BJ (cell line): ENCODE measurements around the gene SEC14L2. TPM values are rescaled to one million over a fixed set of nuclear protein-coding genes. Genes with fewer than 3 reads are reported as not detected.

Source experiments
- CTCF ChIA-PET: fragments of 350-600 bp; formaldehyde crosslinking; extraction: SDS; loops from one replicate; lab custom pipeline; 2021; ENCODE audit warnings: antibody characterized with exemption, inconsistent platforms; lab: Yijun Ruan, JAX
- POLR2A ChIA-PET: fragments of 300-600 bp; sonication (Branson Sonifier 250); formaldehyde crosslinking; extraction: SDS; loops from one replicate; lab custom pipeline; 2021; ENCODE audit warnings: antibody characterized with exemption; lab: Charles Lee
- DNase-seq: peaks from one replicate; pipeline ENCODE4 v3.0.0-alpha.2; 2011; ENCODE audit warnings: low read depth
- H3K27me3 ChIP-seq: 2 replicates; pipeline ENCODE4 v1.6.0; 2011; ENCODE audit warnings: low read length; ENCODE audit not compliant: control insufficient read depth, insufficient read depth
- H3K36me3 ChIP-seq: 2 replicates; pipeline ENCODE4 v1.5.1; 2011; ENCODE audit warnings: low read length; ENCODE audit not compliant: control insufficient read depth, insufficient read depth
- H3K4me3 ChIP-seq: 2 replicates; pipeline ENCODE4 v1.5.1; 2011; ENCODE audit warnings: low read depth, mild to moderate bottlenecking, control low read depth, low read length
- polyA plus RNA-seq: library from polyadenylated mRNA; depleted of rRNA; stranded (reverse); fragments of >200 nt; gene quantifications from 2 replicates; pipeline ENCODE4 v1.2.3, GENCODE V29; 2011
- TF ChIP-seq, protein P1 (sequence below): IDR thresholded peaks from 2 replicates; pipeline ENCODE4 v1.5.1; 2011; ENCODE audit warnings: low read depth, mild to moderate bottlenecking, control low read depth, inconsistent platforms, low read length, moderate library complexity; ENCODE audit not compliant: insufficient read depth

Gene SEC14L2
- polyA plus RNA-seq, 1 experiment = 20.1 TPM

DNA sequence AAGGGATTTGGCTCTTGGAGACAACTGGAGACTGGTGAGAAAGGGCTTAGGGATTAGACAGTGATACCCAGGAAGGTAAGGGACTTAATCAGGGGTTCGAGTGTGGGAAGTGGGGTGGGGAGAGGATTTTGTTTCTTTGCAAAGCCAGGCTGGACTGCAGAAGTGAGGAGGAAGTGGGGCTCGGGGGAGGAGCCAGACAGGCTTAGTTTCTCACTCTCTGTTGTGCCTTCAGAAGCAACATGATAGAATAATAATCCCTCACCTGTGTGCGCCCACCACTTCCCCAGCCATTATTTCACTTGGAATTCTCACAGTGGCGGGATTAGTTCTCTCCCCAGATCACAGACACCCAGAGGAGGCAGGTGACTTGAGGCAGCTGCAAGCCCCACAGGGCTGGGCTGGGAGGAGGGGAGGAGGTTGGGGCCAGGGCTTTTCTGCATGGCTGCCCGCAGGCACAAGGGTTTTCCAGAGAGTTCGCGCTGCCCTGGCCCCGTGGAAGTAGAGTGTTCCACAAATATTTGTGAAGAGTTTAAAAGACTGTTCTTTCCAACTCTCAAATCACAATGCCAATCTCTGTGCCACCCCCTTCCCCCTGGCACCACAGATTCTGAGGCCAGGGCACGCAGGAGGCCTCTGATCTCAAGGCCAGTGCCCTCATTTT lies 4.0 kb upstream of the SEC14L2 start:
- ChIA-PET CTCF (interaction anchor here (0.6 to 19.7 kb wide), 11 partner anchors 31 to 137 kb away, joined by 3 to 204 read pairs (median 14); partner anchors contain the start of genes CASTOR1 and MTFP1), POLR2A (no interaction called here)
- TF ChIP-seq, protein P1, sequence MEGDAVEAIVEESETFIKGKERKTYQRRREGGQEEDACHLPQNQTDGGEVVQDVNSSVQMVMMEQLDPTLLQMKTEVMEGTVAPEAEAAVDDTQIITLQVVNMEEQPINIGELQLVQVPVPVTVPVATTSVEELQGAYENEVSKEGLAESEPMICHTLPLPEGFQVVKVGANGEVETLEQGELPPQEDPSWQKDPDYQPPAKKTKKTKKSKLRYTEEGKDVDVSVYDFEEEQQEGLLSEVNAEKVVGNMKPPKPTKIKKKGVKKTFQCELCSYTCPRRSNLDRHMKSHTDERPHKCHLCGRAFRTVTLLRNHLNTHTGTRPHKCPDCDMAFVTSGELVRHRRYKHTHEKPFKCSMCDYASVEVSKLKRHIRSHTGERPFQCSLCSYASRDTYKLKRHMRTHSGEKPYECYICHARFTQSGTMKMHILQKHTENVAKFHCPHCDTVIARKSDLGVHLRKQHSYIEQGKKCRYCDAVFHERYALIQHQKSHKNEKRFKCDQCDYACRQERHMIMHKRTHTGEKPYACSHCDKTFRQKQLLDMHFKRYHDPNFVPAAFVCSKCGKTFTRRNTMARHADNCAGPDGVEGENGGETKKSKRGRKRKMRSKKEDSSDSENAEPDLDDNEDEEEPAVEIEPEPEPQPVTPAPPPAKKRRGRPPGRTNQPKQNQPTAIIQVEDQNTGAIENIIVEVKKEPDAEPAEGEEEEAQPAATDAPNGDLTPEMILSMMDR = no peak
- Histone ChIP-seq H3K36me3 (no peaks in the 10 kb centered on the region), H3K27me3 (no peaks in the 10 kb centered on the region), H3K4me3 (no peak overlapping the region)
- DNase-seq = no peak

DNA sequence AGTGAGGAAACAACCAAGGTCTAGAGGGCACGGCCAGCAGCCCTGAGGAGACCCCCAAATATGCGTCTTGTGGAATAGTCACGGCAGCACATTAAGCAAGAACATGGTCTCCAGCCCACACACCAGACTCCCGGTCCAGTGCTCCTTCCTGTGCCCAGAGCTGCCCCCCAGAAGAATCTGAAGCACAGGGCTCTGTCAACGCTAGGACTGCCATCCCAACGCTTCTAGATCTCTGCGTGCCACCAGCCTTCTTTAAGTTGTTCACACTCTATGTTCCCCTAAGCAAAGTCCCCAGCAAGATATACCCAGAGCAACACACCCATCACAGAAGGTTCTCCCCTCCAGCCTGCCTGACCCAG lies 3.5 kb upstream of the SEC14L2 start:
- no peaks in the 10 kb centered on the region for H3K27me3 ChIP-seq
- H3K36me3 ChIP-seq = no peaks in the 10 kb centered on the region
- no peak for DNase-seq
- POLR2A ChIA-PET = no interaction called here
- TF ChIP-seq, protein P1 = no peak
- CTCF ChIA-PET = interaction anchor here (0.9 to 19.7 kb wide), 5 partner anchors 9 to 130 kb away, joined by 3 to 204 read pairs (median 6); partner anchors contain the start of genes CASTOR1 and MTFP1
- H3K4me3 ChIP-seq = no peak overlapping the region

DNA sequence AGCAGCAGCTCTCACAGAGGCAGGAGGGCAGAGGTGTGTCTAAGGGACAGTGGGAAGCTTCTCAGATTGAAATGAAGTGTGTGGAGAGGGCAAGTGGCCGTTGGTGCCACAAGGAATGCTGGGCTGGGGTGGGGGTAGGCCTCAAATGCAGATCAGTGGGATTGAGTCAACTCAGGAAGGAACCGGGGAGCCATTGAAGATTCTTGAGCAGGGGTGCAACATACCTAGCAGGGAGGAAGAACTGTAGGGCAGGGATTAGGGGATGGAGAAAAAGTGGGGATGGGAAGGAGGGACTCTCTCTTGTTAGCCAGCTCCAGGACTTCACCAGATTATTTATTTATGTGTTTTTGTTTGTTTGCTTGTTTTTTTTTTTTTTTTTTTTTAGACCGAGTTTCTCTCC lies 2.9 kb upstream of the SEC14L2 start:
- DNase-seq = no peak
- H3K4me3 ChIP-seq = no peak overlapping the region
- ChIA-PET CTCF (interaction anchor here (0.9 to 19.7 kb wide), 5 partner anchors 9 to 131 kb away, joined by 3 to 204 read pairs (median 5); partner anchors contain the start of genes CASTOR1 and MTFP1), POLR2A (no interaction called here)
- H3K36me3 ChIP-seq = no peaks in the 10 kb centered on the region
- TF ChIP-seq, protein P1 = no peak
- H3K27me3 ChIP-seq = no peaks in the 10 kb centered on the region

DNA sequence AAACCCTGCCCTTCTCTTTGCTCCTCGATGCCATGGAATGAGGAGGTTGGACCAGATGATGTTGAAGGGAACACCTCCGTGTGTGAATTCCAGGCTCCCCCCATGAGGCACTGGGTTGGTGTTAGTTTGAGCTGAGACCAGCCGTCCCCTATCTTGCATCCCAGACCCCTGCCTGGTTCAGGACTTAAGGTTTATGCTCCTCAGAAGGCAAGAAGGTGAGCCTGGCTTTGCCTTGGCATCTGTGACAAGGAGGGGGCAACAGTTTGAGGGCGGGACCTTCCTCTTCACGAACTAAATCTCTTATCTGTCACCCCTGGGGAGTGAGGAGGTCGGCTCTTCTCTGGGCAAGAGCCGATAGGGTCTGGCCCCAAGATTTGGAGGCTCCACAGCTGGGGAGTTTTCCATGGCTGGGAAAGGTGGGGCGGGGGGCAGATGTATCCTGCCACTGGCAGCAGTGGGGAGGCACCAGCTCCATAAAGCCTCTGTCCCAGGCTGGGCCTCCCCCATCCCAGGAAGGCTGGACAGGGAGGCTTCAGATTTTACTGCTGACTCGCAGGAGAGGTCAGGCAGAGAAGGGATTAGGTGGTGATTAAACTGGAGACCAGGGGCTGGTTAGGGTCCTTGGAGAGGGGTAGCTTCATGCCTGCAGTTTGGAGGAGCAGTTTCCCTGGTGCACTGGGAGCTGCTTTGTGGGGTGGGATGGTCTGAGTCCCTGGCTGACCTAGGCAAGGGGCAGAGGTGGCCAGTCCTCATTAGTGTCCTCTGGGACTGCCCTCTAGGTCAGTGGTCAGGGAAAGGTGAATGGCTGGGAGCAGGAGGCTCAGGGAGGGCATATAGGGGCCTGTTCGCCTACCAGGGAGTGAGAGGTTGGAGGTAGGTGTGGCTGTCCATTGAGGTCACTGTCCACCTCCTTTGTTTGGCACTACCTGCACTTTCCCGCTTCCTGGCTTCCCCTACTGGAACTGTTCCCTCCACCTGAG lies 1.1 kb downstream of the SEC14L2 start:
- TF ChIP-seq, protein P1 = no peak
- POLR2A ChIA-PET = interaction anchor here (0.6 kb wide), 1 partner anchor 116 kb away, joined by 16 read pairs; no protein-coding TSS in a partner anchor
- no peak for DNase-seq
- peak overlapping the region; percentile 77 for H3K4me3 ChIP-seq
- H3K36me3 ChIP-seq = peaks cover 2% of the 10 kb centered on the region; the same call in 1 of the 2 replicates
- CTCF ChIA-PET = interaction anchor here (0.7 to 19.7 kb wide), 14 partner anchors 8 to 142 kb away, joined by 3 to 204 read pairs (median 5); partner anchors contain the start of genes CASTOR1 and RNF215
- no peaks in the 10 kb centered on the region for H3K27me3 ChIP-seq
